Hypothalamus (tissue), 51 donors: ENCODE measurements around the gene EYS.
"Not testable (repeated sequence)": the region's sequence is repeated elsewhere in the genome, so short reads cannot be mapped to it uniquely, and the experiment has no call there.

Experiments used
- DNase-seq, 51 donors: peaks; one replicate each; lab custom pipeline; 2025; lab: John Stamatoyannopoulos, UW

EYS gene

GRCh38 chr6:64014595-64014994 lies 1692.4 kb downstream of the EYS start:
- no peak for DNase-seq

- DNase-seq = peak in 1 of 51 donors; percentile 15
These were observed 1694.0 kb downstream of the EYS start for GRCh38 chr6:64013011-64013410.

- peak in 20 of 51 donors; percentile 6 to 73 (median 17) for DNase-seq
These were observed 1694.5 kb downstream of the EYS start for GRCh38 chr6:64012351-64013001.

- DNase-seq = no peak
These were observed 1696.4 kb downstream of the EYS start for GRCh38 chr6:64010666-64011065.

- no peak for DNase-seq
These were observed 1697.0 kb downstream of the EYS start for GRCh38 chr6:64010010-64010409.

- no peak for DNase-seq
These were observed 1700.8 kb downstream of the EYS start for GRCh38 chr6:64006246-64006645.

- no peak for DNase-seq
These were observed 1706.1 kb downstream of the EYS start for GRCh38 chr6:64000818-64001491.

GRCh38 chr6:63999613-64000012 lies 1707.4 kb downstream of the EYS start:
- no peak for DNase-seq

GRCh38 chr6:63998991-63999390 lies 1708.0 kb downstream of the EYS start:
- no peak for DNase-seq

- no peak for DNase-seq
These were observed 1709.3 kb downstream of the EYS start for GRCh38 chr6:63997734-63998133.

GRCh38 chr6:63997221-63997620 lies 1709.8 kb downstream of the EYS start:
- no peak for DNase-seq

GRCh38 chr6:63985223-63985622 lies 1721.8 kb downstream of the EYS start:
- DNase-seq = no peak

- no peak for DNase-seq
These were observed 1731.3 kb downstream of the EYS start for GRCh38 chr6:63975699-63976098.

- no peak for DNase-seq
These were observed 1738.4 kb downstream of the EYS start for GRCh38 chr6:63968650-63969049.

- no peak for DNase-seq
These were observed 1742.7 kb downstream of the EYS start for GRCh38 chr6:63964366-63964765.

- no peak for DNase-seq
These were observed 1743.2 kb downstream of the EYS start for GRCh38 chr6:63963769-63964315.

GRCh38 chr6:63953336-63954021 lies 1753.5 kb downstream of the EYS start:
- DNase-seq = not testable (repeated sequence)

- DNase-seq = no peak
These were observed 1759.1 kb downstream of the EYS start for GRCh38 chr6:63947792-63948529.

- DNase-seq = no peak
These were observed 1761.0 kb downstream of the EYS start for GRCh38 chr6:63945987-63946386.

GRCh38 chr6:63943826-63944225 lies 1763.2 kb downstream of the EYS start:
- no peak for DNase-seq
